GM18861 (cell line): ENCODE data around the gene DYNLL2.
"Not testable (repeated sequence)": the region's sequence is repeated elsewhere in the genome, so short reads cannot be mapped to it uniquely, and the experiment has no call there.

ENCODE experiments used
- ATAC-seq: cut with Tn5 transposase; IDR thresholded peaks from one replicate; pipeline ENCODE4 v1.9.1; 2021; ENCODE audit not compliant: unreplicated experiment

The DYNLL2 gene

GRCh38 chr17:58100506-58100905 lies 17.3 kb downstream of the DYNLL2 start:
- no peak for ATAC-seq

GRCh38 chr17:58101898-58102297 lies 18.7 kb downstream of the DYNLL2 start:
- ATAC-seq, result not testable (repeated sequence)

- no peak for ATAC-seq
Measured at GRCh38 chr17:58105093-58105492, 21.9 kb downstream of the DYNLL2 start.

GRCh38 chr17:58107306-58107705 lies 24.1 kb downstream of the DYNLL2 start:
- no peak for ATAC-seq

- no peak for ATAC-seq
Measured at GRCh38 chr17:58109197-58109596, 26.0 kb downstream of the DYNLL2 start.

- no peak for ATAC-seq
Measured at GRCh38 chr17:58110012-58110411, 26.8 kb downstream of the DYNLL2 start.

GRCh38 chr17:58111676-58112075 lies 28.5 kb downstream of the DYNLL2 start:
- ATAC-seq, result no peak

GRCh38 chr17:58112970-58113631 lies 29.9 kb downstream of the DYNLL2 start:
- no peak for ATAC-seq

- ATAC-seq, result no peak
Measured at GRCh38 chr17:58113947-58114346, 30.7 kb downstream of the DYNLL2 start.

- ATAC-seq, result no peak
Measured at GRCh38 chr17:58117382-58117781, 34.2 kb downstream of the DYNLL2 start.

GRCh38 chr17:58119491-58119890 lies 36.3 kb downstream of the DYNLL2 start:
- no peak for ATAC-seq

- no peak for ATAC-seq
Measured at GRCh38 chr17:58120195-58120822, 37.1 kb downstream of the DYNLL2 start.

- ATAC-seq, result no peak
Measured at GRCh38 chr17:58121925-58122324, 38.7 kb downstream of the DYNLL2 start.

GRCh38 chr17:58127846-58128245 lies 44.6 kb downstream of the DYNLL2 start:
- no peak for ATAC-seq

- not testable (repeated sequence) for ATAC-seq
Measured at GRCh38 chr17:58132697-58133096, 49.5 kb downstream of the DYNLL2 start.

- ATAC-seq, result no peak
Measured at GRCh38 chr17:58136669-58137279, 53.6 kb downstream of the DYNLL2 start.

GRCh38 chr17:58141505-58141904 lies 58.3 kb downstream of the DYNLL2 start:
- ATAC-seq, result no peak

GRCh38 chr17:58143335-58143734 lies 60.1 kb downstream of the DYNLL2 start:
- not testable (repeated sequence) for ATAC-seq

- ATAC-seq, result no peak
Measured at GRCh38 chr17:58144801-58145200, 61.6 kb downstream of the DYNLL2 start.
